ENCODE measurements around the gene LOXL3.

LOXL3 gene

DNA sequence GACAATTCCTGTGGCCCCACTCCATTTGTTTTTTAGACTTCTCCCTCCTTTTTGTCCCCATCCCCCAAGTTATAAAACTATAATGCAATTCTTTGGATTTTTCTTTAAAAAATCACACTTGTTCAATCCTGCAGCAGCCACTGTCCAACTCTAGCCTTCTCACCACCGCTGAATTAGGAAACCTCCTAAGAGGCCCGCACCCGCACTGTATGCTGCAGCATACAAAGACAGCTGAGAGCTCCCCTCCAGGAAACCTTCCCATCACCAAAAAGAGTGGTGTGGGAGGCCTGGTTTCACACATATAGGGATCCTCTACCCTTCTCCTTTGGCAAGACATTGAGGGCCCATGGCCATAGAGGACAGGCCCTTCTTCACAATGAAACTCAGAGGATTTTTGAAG, 49.2 kb downstream of the LOXL3 start:
- no peak for DNase-seq

DNA sequence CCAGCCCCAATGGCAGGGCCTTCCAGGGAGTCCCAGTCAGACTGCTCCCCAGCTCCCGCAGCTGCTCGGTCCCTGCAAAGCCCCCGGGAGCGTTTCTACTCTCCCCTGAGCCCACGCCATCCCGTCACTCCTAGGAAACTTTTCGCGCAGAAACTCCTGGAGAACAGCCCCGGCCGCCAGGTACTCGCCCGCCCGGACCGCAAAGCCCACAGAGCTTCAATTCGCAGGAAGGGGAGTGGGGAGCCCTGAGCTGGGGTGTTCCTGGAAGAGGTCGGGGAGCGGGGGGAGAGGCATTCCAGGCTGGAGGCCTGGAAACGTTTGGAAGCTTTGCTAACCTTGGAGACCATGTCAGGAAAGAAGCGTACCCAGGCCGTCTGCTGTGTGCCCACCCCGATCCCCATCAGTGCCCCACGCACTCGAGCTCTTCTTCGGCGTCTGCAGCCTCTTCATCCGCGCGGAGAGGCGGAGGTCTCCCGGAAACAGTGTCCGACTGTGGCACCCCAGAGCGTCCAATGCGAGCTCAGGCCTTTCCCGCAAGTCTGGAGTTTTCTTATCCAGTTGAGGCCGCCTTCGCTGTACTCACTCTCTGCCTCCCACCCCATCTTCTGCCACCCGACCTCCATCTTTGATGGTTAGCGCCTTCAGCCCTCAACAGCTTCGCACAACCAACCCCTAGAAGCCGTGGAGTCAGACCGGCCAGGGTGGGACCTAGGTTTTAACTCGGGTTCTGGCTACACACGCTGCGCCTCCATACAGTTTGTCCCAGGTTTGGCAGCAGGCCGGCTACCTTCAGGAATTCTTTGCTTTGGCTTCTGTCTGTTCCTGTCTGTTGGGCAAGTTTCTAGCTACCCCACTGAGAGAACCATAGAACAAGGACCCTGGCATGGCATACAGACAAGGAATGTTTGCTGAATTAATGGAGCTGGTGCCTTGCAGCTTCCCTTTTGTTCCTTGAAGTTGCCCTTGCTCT, 50.0 kb downstream of the LOXL3 start:
- DNase-seq, result no peak

DNA sequence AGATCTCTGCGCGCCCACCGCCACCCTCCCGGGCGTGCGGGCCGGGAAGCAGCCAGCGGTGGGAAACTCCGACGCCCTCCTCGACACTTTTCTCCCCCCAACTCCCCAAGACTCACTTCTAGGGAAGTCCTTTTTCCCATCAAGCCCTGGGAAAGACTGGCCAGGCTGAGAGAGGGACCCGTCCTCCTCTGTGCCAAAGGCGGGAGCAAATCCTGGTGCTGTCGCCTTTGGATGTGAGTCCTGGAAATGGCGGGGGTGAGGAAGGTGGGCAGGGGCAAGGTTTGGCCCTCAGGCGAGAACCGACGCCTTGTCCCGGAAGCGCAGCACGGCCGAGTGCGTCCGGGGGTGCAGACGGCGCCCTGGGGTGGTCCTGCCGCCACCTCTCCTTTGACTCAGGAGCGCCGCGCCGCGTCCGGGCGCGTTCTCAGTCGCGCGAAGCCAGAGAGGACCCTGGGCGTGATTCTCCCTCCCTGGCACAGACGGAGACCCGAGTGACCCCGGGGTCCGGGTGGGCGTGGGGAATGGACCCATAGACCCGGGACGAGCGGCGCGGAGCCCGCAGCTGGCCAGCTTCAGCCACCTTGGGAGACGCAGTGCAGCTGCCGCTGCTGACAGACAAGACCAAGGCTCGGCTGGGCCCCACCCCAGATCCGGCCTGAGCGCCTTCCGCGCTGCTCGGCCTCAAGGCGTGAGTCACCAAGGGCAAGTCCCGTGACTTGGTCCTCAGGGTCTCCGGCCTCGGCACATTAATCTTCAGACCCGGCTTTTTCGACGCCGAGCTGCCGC, 50.8 kb downstream of the LOXL3 start:
- DNase-seq, result no peak

DNA sequence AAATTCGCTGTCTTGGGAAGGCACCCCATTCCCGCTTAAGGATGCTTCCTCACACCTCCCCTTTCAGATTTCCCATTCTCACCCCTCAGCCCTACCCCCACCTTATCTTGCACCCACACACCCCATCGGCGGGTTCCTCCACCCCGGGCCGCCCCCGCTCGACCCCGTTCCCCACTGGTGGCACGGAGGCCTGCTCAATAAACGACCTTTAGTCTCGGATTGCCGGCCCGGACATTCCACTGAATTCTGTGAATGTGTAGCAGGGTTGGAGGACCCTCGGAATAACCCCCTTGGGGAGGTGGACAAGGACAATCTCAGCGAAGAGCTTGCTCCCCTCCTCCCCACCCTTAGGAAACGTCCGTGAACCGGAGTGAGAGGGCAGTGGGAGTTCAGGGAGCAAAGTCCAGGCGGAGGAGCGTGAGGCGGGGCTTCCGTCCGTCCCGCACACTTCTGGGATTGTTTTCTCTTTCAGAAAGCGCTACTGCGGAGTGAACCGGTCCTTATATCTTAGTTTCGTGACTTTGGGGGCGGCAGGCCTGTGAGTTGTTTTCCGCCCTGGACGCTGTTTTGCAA, 51.5 kb downstream of the LOXL3 start:
- DNase-seq, result no peak

DNA sequence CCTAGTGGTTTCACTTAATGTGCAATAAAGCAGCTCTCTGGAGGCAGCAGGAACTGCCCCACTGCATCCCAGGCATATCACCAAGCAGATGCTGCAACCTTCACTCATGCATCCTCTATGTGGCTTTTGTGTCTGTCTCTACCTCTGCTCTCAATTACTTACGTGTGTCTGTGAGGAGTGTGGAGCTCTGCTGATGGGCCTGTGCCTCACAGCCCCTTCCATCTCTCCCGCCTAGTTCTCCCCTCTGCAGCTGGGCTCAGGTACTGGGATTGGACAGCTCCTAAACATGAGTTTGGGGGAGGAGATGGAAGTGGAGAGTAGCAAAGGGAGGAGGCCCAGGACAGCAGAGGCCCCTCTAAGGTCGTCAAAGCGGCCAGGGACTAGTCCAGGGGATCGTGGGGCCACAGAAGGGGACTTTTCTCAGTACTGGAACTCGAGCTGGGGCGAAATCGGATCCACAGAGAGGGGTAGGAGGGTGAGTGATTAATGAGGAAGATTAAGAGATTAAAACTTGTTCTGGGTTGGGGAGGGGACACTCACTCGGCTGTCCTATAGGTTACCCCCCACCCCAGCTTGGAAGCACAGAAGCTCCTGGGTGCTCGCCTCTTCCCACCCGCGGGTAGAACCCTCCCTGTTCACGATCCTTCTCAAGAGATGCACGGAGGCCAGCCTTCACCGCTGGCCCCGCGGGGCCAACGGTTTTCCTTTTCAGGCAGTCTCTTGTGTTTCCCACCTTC, 52.2 kb downstream of the LOXL3 start:
- no peak for DNase-seq

DNA sequence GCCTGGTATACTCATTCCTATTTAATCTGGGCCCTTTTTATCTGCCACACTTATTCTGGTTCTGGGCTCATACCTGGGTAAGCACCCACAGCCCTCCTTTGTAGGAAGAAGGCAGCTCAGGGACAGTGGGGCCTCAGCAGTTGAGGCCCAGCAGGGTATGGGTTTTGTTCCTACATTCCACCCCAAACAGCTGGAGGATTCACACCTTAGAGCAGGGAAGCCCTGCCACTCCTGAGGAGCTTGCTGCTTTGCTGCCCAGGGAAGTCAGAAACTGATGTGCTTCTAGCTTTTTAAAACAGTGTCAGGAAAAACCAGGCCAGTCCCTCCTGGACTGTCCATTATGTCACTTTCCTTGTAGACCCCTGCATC, 53.2 kb downstream of the LOXL3 start:
- DNase-seq, result no peak

DNA sequence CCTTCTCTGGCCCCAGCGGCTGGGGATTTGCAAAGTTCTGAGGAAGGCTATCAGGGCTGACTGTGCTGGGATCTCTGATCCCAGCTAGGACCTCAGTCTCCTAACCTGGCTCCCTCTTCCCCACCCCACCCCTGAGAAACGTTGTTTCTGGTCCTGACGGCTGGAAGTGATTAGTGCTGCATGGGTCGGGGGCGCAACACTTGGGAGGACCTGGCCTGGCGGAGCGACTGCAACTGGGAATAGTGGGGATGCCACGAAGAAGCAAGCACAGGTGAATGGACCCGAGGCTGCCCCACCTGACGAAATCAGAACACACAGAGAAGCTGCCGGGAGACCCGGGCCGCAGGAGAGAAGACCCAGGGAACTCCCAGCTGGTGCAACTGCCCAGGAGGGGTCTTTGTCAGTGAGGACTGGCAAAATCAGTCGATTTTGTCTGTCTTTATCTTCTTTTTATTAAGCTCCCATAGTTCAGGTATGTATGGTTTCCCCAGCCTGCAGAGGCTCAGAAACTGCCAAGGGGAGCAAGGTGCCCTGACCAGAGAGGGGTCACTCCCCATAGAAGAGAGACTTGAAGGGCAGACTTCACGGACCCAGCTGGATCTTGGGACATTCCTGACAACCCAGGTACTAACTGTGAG, 53.7 kb downstream of the LOXL3 start:
- DNase-seq, result no peak

DNA sequence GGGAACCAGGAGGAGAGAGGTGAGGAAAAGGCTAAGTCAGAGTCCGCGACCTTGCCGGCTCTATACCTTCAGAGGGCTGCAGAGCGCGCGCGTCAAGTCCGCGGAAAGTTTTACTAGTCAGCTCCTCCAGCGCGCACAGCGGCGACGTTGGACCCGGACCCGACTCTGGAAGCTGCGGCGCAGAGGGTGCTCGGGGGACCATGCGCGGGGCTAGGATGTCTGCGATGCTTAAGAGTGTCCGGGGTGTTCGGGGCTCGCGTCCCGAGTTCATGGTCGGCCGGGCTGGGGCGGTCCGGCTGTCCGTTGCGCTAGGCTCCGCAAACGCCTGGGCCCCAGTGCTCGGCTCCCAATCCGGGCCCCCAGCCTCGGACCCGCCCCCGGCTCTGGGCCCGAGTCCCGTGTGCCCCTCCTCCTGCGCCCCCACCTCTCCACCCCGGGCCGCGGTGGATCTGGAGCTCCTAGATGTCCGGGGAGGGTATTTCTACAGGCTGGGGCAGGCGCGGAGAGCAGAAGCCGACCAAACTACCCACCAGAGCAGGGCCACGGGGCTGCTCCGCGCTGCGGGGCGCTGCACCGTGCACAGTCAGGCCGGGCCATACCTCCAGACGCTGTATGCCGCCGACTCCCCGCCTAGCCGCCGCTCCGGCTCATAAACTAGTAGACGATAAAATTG, 54.3 kb downstream of the LOXL3 start, which contains the start of gene LBX2:
LBX2 (minus strand) TSS at position 337 of the 673 bp plus-strand sequence; CDS start at position 271, 66 bp downstream.
- no peak for DNase-seq

DNA sequence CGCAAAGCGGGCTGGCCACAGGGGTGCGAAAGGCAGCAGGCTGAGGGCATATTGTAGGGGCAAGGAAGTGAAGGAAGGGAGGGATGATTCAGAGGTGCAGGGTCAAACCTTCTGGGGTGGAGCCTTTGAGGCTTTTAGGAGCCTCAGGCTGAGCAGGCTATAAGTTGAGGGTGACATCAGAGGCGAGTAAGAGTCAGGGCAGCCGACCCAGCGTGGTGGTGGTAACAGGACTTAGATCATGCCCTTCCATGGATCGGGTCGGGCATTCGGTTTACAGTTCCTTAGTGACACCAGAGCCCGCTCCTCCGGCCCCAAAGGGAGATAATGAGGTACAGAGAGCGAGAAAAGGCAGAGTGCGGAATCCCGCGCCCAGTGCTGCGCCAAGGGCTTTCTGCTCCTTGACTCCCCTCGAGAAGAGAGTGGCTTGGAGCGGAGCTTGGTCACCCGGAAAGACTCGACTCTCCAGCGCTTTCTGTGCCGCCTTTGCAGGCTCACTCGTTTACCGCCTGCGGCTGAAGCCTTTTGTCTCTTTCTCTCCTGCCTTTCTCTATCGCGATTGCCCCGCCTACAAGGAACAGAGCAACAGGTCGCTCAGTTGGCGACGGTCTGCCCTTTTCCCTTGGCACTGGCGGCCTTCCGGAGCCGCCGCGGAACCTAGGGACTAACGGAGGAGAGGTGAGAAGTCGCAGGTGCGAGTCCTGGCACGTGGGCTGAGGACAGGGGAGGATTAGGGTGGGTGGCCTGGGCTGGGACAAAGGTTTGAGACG, 55.1 kb downstream of the LOXL3 start:
- no peak for DNase-seq

DNA sequence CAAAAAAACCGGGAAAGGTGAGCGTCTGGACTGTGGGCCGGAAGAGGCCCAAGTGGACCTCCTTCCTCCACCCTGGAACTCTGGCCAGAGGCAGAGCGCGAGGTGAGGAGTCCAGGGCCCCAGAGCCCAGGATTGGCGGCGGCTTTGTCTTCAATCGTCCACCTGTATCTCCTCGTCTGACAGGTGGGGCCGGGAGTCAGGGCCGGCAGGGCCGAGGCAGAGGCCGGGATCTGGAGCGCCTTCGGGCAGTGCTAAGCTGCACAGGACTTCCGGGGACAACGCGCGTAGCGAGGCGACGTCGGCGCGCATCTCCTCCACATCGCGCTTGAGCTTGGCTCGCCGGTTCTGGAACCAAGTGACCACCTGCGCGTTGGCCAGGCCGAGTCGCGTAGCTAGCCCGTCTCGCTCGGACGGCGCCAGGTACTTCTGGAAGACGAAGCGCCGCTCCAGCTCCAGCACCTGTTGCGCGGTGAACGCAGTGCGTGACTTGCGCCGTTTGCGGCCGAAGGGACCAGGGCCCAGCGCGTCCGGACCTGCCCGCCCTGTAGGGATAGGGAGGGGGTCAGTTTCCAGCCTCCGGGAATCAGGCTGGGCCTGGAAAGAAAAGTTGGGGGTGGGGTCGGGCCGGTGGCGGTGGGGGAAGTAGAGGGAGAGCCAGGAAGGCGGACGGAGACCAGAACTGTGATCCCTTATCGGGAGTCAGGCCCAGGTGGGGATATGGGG, 55.8 kb downstream of the LOXL3 start:
- no peak for DNase-seq

DNA sequence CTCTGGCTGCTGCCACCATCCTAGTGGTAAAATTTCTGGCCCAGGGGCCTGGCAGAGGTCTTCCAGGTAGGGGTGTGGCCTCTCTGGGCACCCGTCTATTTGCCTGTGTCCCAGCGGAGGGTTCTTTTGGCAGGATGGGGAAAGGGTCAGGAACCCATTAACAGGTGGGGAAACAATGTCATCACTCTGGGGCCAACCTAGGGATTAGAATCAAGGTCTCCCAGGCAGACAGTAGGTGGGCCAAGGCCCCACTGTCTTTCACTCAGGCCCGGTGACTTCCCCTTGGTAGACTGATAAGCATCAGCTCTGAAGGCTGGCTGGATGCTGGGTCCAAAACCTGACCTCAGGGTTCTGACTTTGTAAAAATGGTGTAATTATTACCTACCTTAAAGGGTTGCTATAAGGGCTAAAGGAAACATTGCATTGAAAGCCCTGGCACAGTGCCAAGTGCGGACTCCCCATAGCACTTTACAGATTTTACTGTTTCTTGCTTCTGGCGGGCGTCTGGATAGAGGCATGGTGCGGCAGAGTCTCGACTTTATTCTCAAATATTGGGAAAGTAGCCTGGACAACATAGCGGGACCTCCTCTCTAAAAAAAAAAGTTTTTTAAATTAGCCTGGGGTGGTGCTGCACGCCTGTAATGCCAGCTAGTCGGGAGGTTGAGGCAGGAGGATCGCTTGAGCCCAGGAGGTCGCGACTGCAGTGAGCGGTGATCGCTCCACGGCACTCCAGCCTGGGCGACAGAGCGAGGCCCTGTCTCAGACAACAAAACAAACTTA, 56.6 kb downstream of the LOXL3 start:
- no peak for DNase-seq

DNA sequence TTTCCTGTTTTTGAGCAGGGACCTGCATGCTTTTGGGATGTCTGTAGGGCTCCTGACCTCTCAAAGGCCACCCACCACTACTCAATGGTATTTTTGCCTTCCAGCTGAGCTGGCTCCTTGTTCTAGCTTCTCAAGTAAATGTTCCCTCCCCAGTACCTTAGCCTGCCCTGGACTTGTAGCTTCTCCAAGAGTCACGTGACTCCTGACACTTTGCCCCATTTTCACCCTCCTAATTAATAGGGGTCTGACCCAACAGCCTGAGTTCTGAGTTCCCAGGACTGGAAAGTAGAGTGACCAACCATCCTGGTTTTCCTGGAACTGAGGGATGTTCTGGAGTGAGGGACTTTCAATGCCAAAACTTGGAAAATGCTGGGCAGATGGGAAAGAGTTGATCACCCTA, 58.3 kb downstream of the LOXL3 start:
- no peak for DNase-seq

DNA sequence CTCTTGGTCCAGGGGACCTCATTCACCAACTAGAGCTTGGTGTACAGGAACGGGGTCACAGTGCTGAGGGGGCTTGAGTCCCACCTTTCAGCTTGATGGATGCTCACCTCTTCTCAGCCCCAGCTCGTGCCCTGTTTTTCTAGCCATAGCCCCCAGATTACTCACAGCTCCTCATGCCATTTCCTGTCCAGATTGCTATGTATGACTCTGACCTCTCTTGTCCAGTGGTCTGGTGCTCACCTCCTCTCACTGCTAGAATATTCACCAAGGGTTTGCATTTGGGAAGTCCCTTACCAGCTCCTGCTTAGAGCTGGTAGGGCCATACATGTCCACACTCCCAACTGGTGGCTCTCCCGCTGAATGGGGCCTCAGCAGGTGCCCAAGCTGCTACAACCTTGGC, 60.2 kb downstream of the LOXL3 start:
- DNase-seq, result no peak

DNA sequence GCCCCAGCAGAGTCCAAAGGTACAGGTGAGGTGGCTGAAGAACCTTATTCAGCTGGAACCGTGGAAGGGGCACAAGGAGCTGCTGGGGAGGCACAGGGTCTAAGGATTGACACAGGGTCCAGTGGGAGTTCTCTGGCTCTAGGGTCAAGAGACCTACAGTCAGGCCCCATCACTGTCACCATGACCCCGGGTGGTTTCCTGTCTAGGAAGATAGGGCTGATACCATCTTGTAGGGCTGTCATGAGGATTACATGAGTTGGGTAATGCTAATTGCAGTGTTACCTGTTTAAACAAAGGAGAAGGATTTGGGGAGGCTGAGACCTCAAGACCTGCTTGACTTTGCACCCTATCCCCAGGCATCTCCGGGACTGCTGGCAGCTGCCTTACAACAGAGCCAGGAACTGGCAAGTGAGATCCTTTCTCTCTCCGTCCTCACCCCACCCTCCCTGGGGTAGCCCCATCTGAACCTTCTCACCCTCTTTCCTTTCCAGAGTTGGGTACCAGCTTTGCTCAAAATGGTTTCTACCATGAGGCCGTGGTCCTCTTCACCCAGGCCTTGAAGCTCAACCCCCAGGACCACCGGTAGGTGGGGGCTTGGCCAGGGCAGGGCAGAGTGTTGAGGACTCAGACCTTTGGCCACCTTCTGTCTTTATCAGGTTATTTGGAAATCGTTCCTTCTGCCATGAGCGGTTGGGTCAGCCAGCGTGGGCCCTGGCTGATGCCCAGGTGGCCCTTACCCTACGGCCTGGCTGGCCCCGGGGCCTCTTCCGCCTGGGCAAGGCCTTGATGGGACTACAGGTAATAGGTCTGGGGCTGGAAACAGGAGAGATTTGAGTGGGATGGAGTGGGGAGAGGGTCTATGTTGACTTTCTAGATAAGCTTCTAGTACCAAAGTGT, 61.8 kb downstream of the LOXL3 start:
- DNase-seq, result no peak

DNA sequence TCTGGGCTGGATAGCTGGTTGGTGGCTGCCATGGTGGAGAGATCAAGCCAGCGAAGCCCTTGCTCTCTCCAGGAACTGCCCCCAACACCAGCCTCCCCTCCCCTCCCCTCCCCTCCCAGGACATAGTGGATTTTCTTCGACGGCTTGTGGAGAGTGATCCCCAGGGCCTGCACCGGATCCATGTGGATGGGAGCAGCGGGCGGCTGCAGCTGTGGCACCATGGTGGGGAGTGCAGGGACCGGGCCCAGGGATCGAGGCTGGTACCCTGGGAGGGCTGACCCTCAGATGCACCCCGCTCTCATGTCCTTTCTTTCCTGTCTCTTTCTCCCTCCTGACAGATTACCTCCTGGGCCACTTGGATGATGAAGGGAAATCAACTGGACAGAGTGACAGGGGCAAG, 63.8 kb downstream of the LOXL3 start:
- no peak for DNase-seq

DNA sequence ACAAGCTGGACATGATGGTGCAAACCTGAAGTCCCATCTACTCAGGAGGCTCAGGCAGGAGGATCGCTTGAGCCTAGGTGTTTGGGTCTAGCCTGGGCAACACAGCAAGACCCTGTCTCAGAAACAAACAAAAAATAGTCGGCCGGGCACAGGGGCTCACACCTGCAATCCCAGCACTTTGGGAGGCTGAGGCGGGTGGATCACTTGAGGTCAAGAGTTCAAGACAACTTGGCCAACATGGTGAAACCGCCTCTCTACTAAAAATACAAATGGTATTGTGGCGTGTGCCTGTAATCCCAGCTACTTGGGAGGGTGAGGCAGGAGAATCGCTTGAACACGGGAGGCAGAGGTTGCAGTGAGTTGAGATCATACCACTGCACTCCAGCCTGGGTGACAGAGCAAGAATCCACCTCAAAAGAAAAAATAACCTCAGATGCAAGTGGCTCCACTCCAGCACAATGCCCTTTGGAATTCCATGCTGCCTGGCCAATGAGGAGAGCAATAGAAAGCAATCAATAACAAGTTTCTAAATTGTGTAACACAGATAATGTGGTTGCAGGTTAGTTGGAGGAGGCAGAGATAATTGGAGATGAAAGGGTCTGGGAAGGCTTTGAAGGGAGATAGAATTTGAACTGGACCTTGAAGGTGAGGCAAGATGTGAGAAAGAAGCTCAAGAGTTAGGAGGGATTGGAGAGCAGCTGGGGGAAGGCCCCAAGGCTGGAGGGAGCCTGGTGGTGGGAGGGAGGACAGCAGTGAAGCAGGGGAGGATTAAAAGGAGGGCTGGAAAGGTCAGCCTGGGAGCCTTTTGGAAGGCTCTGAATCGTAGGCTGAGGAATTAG, 64.9 kb downstream of the LOXL3 start:
- DNase-seq, result no peak

DNA sequence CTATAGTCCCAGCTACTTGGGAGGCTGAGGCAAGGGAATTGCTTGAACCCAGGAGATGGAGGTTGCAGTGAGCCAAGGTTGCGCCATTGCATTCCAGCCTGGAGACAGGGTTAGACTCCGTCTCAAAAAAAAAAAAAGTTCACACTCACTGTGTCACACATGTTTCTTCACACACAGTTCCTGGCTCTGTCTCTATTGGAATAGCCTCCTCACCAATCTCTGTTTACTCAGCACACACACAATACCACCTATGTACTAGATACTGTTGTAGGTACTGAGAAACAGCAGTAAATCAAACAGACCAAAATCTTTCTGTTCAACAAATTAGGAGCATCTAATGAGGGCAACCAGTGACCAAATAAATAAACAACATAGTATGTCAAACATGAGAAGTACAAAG, 67.6 kb downstream of the LOXL3 start:
- no peak for DNase-seq

All from COR-L47 (cell line).